ENCODE data around the gene ABCC1. TPM values are rescaled to one million over a fixed set of nuclear protein-coding genes. Genes with fewer than 3 reads are reported as not detected.
"Not testable (repeated sequence)": the region's sequence is repeated elsewhere in the genome, so short reads cannot be mapped to it uniquely, and the experiment has no call there.

The ABCC1 gene
- total and polyA plus RNA-seq, 4 donors, result 12.4 to 41.5 (median 31.3) TPM

GRCh38 chr16:15980329-15980728 lies 30.9 kb downstream of the ABCC1 start:
- ATAC-seq (ENCODE audit: insufficient read depth, low FRiP score), result no peak
- Histone ChIP-seq H3K27me3 (ENCODE audit: control insufficient read depth in 3 of 3, insufficient read depth in 3 of 3, low read length in 2 of 3) (no peaks in the 10 kb centered on the region), H3K4me3 (no peak overlapping the region), H3K4me1 (ENCODE audit: control insufficient read depth in 5 of 5, insufficient read depth in 5 of 5, low read length in 5 of 5) (peaks cover 0 to 12% (median 10%) of the 10 kb centered on the region in 5 donors), H3K9me3 (ENCODE audit: control insufficient read depth in 4 of 4, insufficient read depth in 3 of 4, low read length in 3 of 4) (peaks cover 0 to 11% (median 2%) of the 10 kb centered on the region in 4 donors), H3K36me3 (ENCODE audit: control insufficient read depth in 4 of 4, insufficient read depth in 4 of 4, low read length in 4 of 4) (peaks cover 0 to 3% (median 0%) of the 10 kb centered on the region in 4 donors), H3K9ac (ENCODE audit: insufficient read depth in 1 of 2, low read length in 2 of 2) (no peak overlapping the region), H3K27ac (ENCODE audit: low read depth in 1 of 2, low read length in 1 of 2) (peak overlapping the region in 1 of 2 donors; percentile 39)
- TF ChIP-seq CTCF (IDR thresholded peaks at IDR 0.05; ENCODE audit: control extremely low read depth, extremely low read depth), result no peak
- DNase-seq, result no peak
- 65 to 76% methylated on average over 3 of the region's 3 CpGs for WGBS, 2 donors

GRCh38 chr16:15981382-15981781 lies 32.0 kb downstream of the ABCC1 start:
- Histone ChIP-seq H3K27me3 (ENCODE audit: control insufficient read depth in 3 of 3, insufficient read depth in 3 of 3, low read length in 2 of 3) (no peaks in the 10 kb centered on the region), H3K36me3 (ENCODE audit: control insufficient read depth in 4 of 4, insufficient read depth in 4 of 4, low read length in 4 of 4) (peaks cover 0 to 3% (median 0%) of the 10 kb centered on the region in 4 donors), H3K27ac (ENCODE audit: low read depth in 1 of 2, low read length in 1 of 2) (no peak overlapping the region), H3K4me3 (no peak overlapping the region), H3K9ac (ENCODE audit: insufficient read depth in 1 of 2, low read length in 2 of 2) (no peak overlapping the region), H3K9me3 (ENCODE audit: control insufficient read depth in 4 of 4, insufficient read depth in 3 of 4, low read length in 3 of 4) (peaks cover 0 to 11% (median 2%) of the 10 kb centered on the region in 4 donors), H3K4me1 (ENCODE audit: control insufficient read depth in 5 of 5, insufficient read depth in 5 of 5, low read length in 5 of 5) (peaks cover 0 to 12% (median 8%) of the 10 kb centered on the region in 5 donors)
- 64 to 83% methylated on average over 3 of the region's 3 CpGs for WGBS, 2 donors
- DNase-seq, result no peak
- no peak for ATAC-seq (ENCODE audit: insufficient read depth, low FRiP score)
- TF ChIP-seq CTCF (IDR thresholded peaks at IDR 0.05; ENCODE audit: control extremely low read depth, extremely low read depth), result no peak

GRCh38 chr16:15982194-15982915 lies 32.9 kb downstream of the ABCC1 start:
- H3K27me3 ChIP-seq (ENCODE audit: control insufficient read depth in 3 of 3, insufficient read depth in 3 of 3, low read length in 2 of 3); H3K27ac ChIP-seq (ENCODE audit: low read depth in 1 of 2, low read length in 1 of 2); H3K36me3 ChIP-seq (ENCODE audit: control insufficient read depth in 4 of 4, insufficient read depth in 4 of 4, low read length in 4 of 4); H3K9ac ChIP-seq (ENCODE audit: insufficient read depth in 1 of 2, low read length in 2 of 2); ATAC-seq (ENCODE audit: insufficient read depth, low FRiP score); H3K4me3 ChIP-seq; DNase-seq: not testable (repeated sequence)
- 82 to 87% methylated on average over 5 of the region's 5 CpGs for WGBS, 2 donors
- Histone ChIP-seq H3K9me3 (ENCODE audit: control insufficient read depth in 4 of 4, insufficient read depth in 3 of 4, low read length in 3 of 4) (peaks cover 0 to 11% (median 2%) of the 10 kb centered on the region in 4 donors), H3K4me1 (ENCODE audit: control insufficient read depth in 5 of 5, insufficient read depth in 5 of 5, low read length in 5 of 5) (peaks cover 0 to 13% (median 1%) of the 10 kb centered on the region in 5 donors)

GRCh38 chr16:15983898-15984297 lies 34.5 kb downstream of the ABCC1 start:
- Histone ChIP-seq H3K27me3 (ENCODE audit: control insufficient read depth in 3 of 3, insufficient read depth in 3 of 3, low read length in 2 of 3) (no peaks in the 10 kb centered on the region), H3K4me3 (no peak overlapping the region), H3K27ac (ENCODE audit: low read depth in 1 of 2, low read length in 1 of 2) (no peak overlapping the region), H3K36me3 (ENCODE audit: control insufficient read depth in 4 of 4, insufficient read depth in 4 of 4, low read length in 4 of 4) (peaks cover 0 to 3% (median 0%) of the 10 kb centered on the region in 4 donors), H3K9ac (ENCODE audit: insufficient read depth in 1 of 2, low read length in 2 of 2) (no peak overlapping the region), H3K4me1 (ENCODE audit: control insufficient read depth in 5 of 5, insufficient read depth in 5 of 5, low read length in 5 of 5) (peaks cover 0 to 21% (median 2%) of the 10 kb centered on the region in 5 donors), H3K9me3 (ENCODE audit: control insufficient read depth in 4 of 4, insufficient read depth in 3 of 4, low read length in 3 of 4) (peaks cover 0 to 7% (median 1%) of the 10 kb centered on the region in 4 donors)
- ATAC-seq (ENCODE audit: insufficient read depth, low FRiP score), result no peak
- TF ChIP-seq CTCF (IDR thresholded peaks at IDR 0.05; ENCODE audit: control extremely low read depth, extremely low read depth), result no peak
- DNase-seq, result peak; percentile 66 to 89 (median 76)
- WGBS, 2 donors, result 47 to 72% methylated on average over 5 of the region's 5 CpGs

All from lung (tissue), 12 donors.